Bronchial epithelial cell (primary cell): ENCODE data around the gene CASP9. TPM values are rescaled to one million over a fixed set of nuclear protein-coding genes. Genes with fewer than 3 reads are reported as not detected.
"Not testable (repeated sequence)": the region's sequence is repeated elsewhere in the genome, so short reads cannot be mapped to it uniquely, and the experiment has no call there.

Experiments used
- DNase-seq: peaks from one replicate; pipeline ENCODE4 v3.0.0-alpha.2; 2010; ENCODE audit warnings: low read depth
- FAIRE-seq: peaks from 2 replicates; lab custom pipeline; 2011; peaks lifted over from hg19 to GRCh38; lab: Jason Lieb, UNC
- H3K27me3 ChIP-seq: 2 replicates; pipeline ENCODE4 v1.5.1; 2011; ENCODE audit warnings: low read length; ENCODE audit not compliant: control insufficient read depth, insufficient read depth
- H3K36me3 ChIP-seq: 2 replicates; pipeline ENCODE4 v1.5.1; 2011; ENCODE audit warnings: low read length; ENCODE audit not compliant: control insufficient read depth, insufficient read depth
- H3K4me3 ChIP-seq: 2 replicates; pipeline ENCODE4 v1.5.1; 2011; ENCODE audit warnings: mild to moderate bottlenecking, low read depth, low read length, control low read depth
- total RNA-seq: library from RNA; depleted of rRNA; stranded (reverse); fragments of >200 nt; gene quantifications from 2 replicates; pipeline ENCODE4 v1.2.1, GENCODE V29; 2014
- TF ChIP-seq, protein P1 (sequence below): IDR thresholded peaks from 2 replicates; pipeline ENCODE4 v1.5.1; 2011; ENCODE audit warnings: mild to moderate bottlenecking, moderate library complexity, low read length, control low read depth, inconsistent platforms; ENCODE audit not compliant: insufficient read depth, severe bottlenecking

CASP9 gene
- total RNA-seq, 1 donor from 2014 or later = 3.2 TPM

DNA sequence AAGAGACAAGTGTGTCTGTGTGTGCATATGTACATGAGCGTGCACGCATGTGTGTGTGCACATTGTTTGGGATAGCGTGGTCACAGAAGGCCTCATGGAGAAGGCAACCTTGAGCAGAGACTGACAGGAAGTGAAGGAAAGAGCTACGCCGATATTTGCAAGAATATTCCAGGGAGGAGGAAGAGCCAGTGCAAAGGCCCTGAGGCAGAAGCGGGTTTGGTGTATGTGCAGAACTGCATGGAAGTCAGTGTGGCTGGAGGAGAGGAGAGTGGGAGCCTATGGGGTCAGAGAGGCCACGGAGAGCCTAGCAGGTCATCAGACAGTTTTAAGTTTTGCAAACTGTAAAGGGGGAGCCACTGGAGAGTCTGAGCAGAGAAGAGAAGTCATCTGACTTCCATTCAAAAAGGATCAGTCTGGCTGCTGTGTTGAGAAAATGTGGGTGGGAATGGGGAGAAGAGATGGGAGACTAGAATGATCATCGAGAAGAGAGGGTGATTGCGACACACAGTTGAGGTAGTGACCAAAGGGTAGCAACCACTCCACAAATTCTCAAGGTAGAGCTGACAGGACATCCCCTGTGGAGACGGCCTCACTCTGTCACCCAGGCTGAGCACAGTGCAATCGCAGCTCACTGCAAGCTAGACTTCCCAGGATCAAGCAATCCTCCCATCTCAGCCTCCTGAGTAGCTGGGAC, 44.2 kb downstream of the CASP9 start:
- Histone ChIP-seq H3K27me3 (no peaks in the 10 kb centered on the region), H3K36me3 (no peaks in the 10 kb centered on the region), H3K4me3 (no peak overlapping the region)
- no peak for DNase-seq
- TF ChIP-seq, protein P1, sequence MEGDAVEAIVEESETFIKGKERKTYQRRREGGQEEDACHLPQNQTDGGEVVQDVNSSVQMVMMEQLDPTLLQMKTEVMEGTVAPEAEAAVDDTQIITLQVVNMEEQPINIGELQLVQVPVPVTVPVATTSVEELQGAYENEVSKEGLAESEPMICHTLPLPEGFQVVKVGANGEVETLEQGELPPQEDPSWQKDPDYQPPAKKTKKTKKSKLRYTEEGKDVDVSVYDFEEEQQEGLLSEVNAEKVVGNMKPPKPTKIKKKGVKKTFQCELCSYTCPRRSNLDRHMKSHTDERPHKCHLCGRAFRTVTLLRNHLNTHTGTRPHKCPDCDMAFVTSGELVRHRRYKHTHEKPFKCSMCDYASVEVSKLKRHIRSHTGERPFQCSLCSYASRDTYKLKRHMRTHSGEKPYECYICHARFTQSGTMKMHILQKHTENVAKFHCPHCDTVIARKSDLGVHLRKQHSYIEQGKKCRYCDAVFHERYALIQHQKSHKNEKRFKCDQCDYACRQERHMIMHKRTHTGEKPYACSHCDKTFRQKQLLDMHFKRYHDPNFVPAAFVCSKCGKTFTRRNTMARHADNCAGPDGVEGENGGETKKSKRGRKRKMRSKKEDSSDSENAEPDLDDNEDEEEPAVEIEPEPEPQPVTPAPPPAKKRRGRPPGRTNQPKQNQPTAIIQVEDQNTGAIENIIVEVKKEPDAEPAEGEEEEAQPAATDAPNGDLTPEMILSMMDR = no peak
- no peak for FAIRE-seq

DNA sequence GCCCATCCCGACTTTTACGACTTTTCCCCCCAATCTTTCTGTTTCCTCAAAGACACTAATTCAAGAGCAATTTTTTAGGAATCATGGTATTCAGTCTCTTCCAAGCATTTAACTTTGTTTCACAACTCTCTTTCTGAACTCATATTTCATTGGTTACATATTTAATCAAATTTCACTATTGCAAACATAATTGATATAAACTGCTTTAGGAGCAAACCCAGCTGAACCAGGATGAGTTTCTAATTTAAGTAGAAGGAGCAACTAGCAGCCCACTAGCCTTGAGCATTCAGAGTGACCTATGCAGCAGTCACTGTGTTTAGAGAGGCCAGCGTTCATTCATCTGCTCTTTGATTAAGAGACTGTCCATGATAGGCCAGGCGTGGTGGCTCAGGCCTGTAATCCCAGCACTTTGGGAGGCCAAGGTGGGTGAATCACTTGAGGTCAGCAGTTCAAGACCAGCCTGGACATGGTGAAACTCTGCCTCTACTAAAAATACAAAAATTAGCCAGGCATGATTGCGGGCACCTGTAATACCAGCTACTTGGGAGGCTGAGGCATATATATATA, 46.3 kb downstream of the CASP9 start:
- Histone ChIP-seq H3K4me3 (no peak overlapping the region), H3K27me3 (no peaks in the 10 kb centered on the region), H3K36me3 (no peaks in the 10 kb centered on the region)
- TF ChIP-seq, protein P1 = no peak
- DNase-seq (no peak), FAIRE-seq (no peak)

DNA sequence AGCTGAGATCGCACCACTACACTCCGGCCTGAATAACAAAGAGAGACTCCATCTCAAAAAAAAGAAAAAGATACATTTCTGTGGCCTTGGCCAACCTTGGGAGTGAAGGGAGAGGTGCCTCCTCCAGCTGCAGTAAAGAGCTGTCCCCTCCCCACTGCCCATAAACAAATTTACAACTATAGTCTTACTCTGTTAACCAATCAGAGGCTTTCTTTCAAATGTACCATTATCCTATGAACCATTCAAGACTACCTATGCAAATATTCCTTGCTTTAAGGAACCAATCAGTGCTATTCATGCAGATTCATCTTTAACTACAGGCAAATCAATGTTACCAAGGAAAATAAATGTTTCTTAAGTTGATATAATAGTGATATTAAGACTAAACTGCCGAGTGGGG, 47.1 kb downstream of the CASP9 start:
- Histone ChIP-seq H3K27me3 (no peaks in the 10 kb centered on the region), H3K36me3 (no peaks in the 10 kb centered on the region), H3K4me3 (no peak overlapping the region)
- FAIRE-seq (no peak), DNase-seq (no peak)
- TF ChIP-seq, protein P1 = no peak

DNA sequence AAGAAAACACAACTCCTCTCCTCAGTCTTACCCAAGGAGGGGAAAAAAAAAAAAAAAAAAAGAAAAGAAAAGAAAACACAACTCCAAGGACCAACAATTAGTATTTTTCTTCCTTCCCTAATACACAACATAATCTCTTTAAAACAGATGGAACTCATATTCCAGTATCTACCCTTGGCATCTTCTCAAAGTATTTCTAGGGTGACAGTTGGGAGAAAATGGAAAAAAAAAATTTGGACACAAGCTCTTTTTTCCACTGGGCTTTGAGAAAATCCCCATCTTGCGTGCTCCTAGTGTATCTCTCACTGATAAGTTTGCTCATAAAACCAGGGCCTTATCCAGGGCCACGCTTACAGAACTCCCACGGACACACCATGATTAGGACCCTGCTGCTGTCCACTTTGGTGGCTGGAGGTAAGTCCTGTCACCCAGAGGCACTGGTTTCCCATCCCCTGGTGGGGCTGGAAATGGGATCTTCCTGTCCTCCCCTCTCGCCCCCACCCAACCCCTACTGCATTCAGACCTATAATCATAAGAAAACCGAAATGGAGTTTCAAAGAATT, 48.2 kb downstream of the CASP9 start, which contains the start of gene CELA2B:
Gene CELA2B, plus strand, starts transcription at position 353 of the 563 bp plus-strand sequence. Its CDS starts 22 bp downstream, at position 375.
- no peaks in the 10 kb centered on the region for H3K36me3 ChIP-seq
- H3K4me3 ChIP-seq = no peak within 1 kb of the TSS
- FAIRE-seq (no peak), DNase-seq (no peak)
- H3K27me3 ChIP-seq = no peaks in the 10 kb centered on the region
- TF ChIP-seq, protein P1 = no peak

DNA sequence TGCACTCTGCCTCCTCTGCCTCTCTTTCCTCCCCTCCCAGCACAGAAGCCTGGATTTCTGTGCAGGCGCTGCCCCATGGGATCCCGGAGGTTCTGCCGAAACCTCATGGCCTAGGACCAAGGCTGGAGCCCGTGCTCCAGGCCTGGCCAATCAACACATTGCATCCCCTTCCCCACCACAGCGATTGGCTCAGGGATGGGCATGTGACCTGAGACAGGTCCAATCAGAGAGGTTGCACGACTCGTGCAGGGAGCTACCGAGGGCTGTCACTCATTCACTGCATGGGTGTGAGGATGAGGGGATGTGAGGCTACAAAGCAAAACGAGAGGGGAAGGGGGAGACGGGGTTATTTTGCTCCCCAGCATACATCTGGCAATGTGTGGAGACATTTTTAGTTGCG, 51.4 kb downstream of the CASP9 start:
- FAIRE-seq (no peak), DNase-seq (no peak)
- H3K4me3 ChIP-seq = no peak overlapping the region
- TF ChIP-seq, protein P1 = no peak
- no peaks in the 10 kb centered on the region for H3K36me3 ChIP-seq
- H3K27me3 ChIP-seq = no peaks in the 10 kb centered on the region

DNA sequence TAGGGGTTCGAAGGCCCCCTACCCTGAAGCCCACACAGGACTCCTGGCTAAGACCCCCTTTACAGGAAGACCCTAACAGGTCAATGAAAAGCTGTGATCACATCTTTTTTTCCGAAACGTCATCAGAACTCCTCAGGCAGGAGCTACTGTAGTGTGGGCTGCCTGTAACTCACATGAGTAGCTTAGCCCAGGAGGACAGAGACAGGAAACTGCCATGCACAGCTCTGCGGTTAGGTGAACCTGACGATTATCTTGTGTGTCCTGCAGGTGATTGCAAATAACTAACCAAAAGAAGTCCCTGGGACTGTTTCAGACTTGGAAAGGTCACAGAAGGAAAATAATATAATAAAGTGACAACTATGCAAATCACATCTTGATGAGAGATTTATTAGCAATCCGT, 52.3 kb downstream of the CASP9 start:
- not testable (repeated sequence) for H3K27me3 ChIP-seq, H3K36me3 ChIP-seq, FAIRE-seq, DNase-seq, H3K4me3 ChIP-seq

DNA sequence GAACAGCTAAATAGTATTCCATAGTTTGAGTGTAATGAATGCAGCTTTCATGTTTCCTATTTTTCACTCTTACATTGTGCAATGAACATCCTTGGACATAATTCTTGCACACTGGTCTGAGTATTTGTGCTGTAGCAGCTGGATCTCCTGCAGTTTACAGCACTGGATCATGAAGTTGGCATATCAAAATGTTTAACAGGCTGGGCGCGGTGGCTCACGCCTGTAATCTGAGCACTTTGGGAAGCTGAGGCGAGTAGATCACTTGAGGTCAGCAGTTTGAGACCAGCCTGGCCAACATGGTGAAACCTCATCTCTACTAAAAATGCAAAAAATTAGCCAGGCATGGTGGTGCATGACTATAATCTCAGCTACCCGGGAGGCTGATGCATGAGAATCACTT, 52.9 kb downstream of the CASP9 start:
- not testable (repeated sequence) for H3K36me3 ChIP-seq, FAIRE-seq, H3K27me3 ChIP-seq, H3K4me3 ChIP-seq, DNase-seq

DNA sequence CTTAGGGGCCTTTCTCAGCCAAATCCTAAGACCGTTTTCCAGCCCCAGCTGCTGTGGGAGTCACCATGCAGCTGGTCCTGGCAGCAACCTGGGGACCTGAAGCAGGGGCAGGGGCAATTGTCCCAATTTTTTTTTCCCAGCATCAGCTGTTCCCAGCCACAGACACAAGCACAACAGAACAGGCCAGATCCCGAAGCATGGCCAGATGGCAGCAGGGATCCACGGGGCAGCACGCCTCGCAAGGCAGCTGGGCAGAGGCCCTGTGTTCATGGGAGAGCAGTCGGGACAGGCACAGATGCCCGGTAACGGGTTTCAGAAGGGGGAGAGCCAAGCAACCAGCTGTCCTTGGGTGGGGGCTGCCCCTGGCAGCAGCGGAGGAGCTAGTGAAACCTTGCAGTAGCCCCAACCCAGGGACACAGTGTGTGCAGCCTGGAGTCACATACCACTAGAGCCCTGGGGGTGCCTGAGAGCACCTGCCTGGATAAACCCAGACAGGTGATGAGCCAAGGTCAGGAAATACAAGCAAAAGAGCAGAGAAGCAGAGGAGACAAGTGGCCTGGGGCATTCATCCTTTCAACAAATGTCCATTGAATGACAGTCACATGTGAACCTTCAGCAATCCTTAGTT, 54.1 kb downstream of the CASP9 start:
- not testable (repeated sequence) for FAIRE-seq, DNase-seq, H3K27me3 ChIP-seq, H3K36me3 ChIP-seq, H3K4me3 ChIP-seq
